NOMO-1 treated with dmso at 0.1 percent for 144 hours (cell line): ENCODE results near the gene ANKAR.
"Not testable (repeated sequence)": the region's sequence is repeated elsewhere in the genome, so short reads cannot be mapped to it uniquely, and the experiment has no call there.

Source experiments
- DNase-seq: peaks from one replicate; lab custom pipeline; 2025; ENCODE audit not compliant: unreplicated experiment; lab: John Stamatoyannopoulos, UW

Gene ANKAR

GRCh38 chr2:189674374-189675112 lies at the start of gene ANKAR:
ANKAR (plus strand) TSS chr2:189674670; CDS start chr2:189676491, 1,821 bp downstream.
- peak; percentile 86 for DNase-seq

GRCh38 chr2:189625636-189626035 lies 48.8 kb upstream of the ANKAR start:
- no peak for DNase-seq

- DNase-seq, result no peak
Observed at GRCh38 chr2:189627789-189628188, 46.7 kb upstream of the ANKAR start.

GRCh38 chr2:189628817-189629530 lies 45.5 kb upstream of the ANKAR start:
- DNase-seq, result no peak

- DNase-seq, result no peak
Observed at GRCh38 chr2:189629531-189630453, 44.7 kb upstream of the ANKAR start.

- DNase-seq, result no peak
Observed at GRCh38 chr2:189631849-189632248, 42.6 kb upstream of the ANKAR start.

- DNase-seq, result no peak
Observed at GRCh38 chr2:189633392-189633811, 41.1 kb upstream of the ANKAR start.

- DNase-seq, result no peak
Observed at GRCh38 chr2:189635353-189635752, 39.1 kb upstream of the ANKAR start.

GRCh38 chr2:189638301-189639006 lies 36.0 kb upstream of the ANKAR start:
- no peak for DNase-seq

GRCh38 chr2:189639007-189639609 lies 35.4 kb upstream of the ANKAR start:
- no peak for DNase-seq

- DNase-seq, result no peak
Observed at GRCh38 chr2:189641002-189641401, 33.5 kb upstream of the ANKAR start.

- no peak for DNase-seq
Observed at GRCh38 chr2:189641590-189641989, 32.9 kb upstream of the ANKAR start.

- no peak for DNase-seq
Observed at GRCh38 chr2:189646521-189646920, 27.9 kb upstream of the ANKAR start.

GRCh38 chr2:189648846-189649509 lies 25.5 kb upstream of the ANKAR start:
- no peak for DNase-seq

GRCh38 chr2:189651284-189651683 lies 23.2 kb upstream of the ANKAR start:
- no peak for DNase-seq

GRCh38 chr2:189653464-189653863 lies 21.0 kb upstream of the ANKAR start:
- not testable (repeated sequence) for DNase-seq

GRCh38 chr2:189654641-189655040 lies 19.8 kb upstream of the ANKAR start:
- no peak for DNase-seq

- peak; percentile 12 for DNase-seq
Observed at GRCh38 chr2:189657867-189658266, 16.6 kb upstream of the ANKAR start.

- DNase-seq, result peak; percentile 27
Observed at GRCh38 chr2:189658306-189659212, 15.9 kb upstream of the ANKAR start.
